GOT3 (cell line): Measurements from ENCODE around the gene CGB2.
"Not testable (repeated sequence)": the region's sequence is repeated elsewhere in the genome, so short reads cannot be mapped to it uniquely, and the experiment has no call there.

ENCODE experiments used
- DNase-seq: peaks from one replicate; lab custom pipeline; 2025; ENCODE audit warnings: mixed read lengths; lab: John Stamatoyannopoulos, UW

CGB2 gene

DNA sequence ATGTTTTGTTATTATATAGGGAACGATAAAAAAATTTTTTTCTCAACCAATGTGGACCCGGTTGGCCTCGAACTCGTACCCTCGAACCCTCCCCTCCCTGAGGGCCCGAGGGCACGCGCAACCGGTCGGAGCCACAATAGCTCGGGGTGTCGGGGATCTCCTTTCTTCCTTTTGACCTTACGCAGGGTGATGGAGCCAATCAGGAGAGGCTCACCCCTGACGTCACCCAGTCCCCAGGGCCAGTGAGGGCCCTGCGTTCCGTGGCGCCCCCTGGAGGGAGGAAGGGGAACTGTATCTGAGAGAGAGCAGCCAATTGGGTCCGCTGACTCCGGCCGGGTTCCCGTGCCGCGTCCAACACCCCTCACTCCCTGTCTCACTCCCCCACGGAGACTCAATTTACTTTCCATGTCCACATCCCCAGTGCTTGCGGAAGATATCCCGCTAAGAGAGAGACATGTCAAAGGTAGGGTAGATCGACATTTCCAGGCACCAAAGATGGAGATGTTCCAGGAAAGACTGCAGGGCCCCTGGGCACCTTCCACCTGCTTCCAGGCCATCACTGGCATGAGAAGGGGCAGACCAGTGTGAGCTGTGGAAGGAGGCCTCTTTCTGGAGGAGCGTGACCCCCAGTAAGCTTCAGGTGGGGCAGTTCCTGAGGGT is at the start of gene CGB2:
Gene CGB2 (plus strand): TSS at position 249 of the 660 bp plus-strand sequence. CDS start 206 bp downstream, at position 455.
- not testable (repeated sequence) for DNase-seq

DNA sequence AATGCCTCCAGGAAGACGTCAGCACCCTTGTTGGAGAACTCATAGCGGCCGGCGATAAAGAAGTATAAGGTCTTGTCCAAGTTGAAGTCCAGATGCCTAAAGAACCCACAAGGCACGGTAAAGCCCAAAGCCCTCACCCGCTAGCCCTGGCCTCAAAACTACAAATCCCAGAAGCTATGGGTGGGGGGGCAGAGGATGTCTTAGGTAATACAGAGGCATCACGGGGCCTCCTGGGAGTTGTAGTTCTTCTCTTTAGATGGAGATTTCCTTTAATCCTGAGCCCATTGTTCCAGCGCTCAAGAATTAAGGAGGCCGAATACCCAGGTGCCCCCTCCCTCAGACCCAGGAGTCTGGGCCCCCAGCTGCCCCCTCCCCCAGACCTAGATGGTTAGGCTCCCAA is 49.4 kb upstream of the CGB2 start:
- DNase-seq = no peak

DNA sequence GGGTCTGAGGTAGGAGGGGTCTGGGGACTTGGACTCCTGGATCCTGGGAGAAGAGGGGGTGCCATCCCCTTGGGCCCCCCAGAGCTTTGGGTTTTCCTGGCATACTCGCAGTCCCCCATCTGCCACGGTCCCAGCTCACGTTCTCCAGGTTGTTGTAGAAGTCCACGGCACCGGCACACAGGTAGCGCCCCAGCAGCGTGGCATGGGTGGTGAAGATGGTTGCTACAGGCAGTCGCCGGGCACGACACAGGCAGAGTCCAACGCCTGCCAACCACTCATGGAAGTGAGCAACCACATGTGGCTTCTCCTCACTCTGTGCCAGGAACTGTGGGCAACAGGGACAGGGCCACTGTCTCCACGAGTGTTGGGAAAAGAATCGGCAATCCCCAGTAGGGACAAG is 46.0 kb upstream of the CGB2 start:
- DNase-seq = no peak

DNA sequence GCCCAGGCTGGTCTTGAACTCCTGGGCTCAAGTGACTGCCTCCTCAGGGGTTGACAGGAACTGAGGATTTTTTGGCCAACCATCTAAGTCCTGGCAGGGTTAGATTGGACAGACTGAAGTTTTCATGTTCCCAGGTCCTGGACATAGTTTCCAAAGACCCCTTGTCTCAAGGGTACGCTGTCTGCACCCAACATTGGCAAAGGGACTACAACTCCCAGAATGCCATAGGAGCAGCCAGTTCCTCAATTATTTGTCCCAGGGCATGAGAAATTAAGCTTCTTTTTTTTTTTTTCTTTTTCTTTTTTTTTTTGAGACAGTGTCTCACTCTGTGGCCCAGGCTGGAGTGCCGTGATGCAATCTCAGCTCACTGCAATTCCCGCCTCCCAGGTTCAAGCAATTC is 45.5 kb upstream of the CGB2 start:
- no peak for DNase-seq

DNA sequence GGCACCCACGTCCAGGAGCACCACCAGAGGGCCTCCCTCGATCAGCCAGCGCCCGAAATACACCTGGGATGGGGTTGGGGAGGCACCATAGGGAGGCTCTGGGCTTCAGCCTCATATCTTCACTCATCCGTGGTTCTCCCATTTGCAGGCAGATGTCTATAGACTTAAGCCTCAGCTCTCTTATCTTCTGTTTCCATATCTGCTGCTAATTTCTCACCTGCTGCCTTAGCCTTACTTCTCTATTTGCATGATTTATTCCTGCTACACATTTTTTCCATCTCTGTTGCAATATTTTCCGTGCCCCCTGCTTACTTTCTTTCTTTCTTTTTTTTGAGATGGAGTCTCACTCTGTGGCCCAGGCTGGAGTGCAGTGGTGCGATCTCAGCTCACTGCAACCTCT is 44.4 kb upstream of the CGB2 start:
- DNase-seq = no peak

DNA sequence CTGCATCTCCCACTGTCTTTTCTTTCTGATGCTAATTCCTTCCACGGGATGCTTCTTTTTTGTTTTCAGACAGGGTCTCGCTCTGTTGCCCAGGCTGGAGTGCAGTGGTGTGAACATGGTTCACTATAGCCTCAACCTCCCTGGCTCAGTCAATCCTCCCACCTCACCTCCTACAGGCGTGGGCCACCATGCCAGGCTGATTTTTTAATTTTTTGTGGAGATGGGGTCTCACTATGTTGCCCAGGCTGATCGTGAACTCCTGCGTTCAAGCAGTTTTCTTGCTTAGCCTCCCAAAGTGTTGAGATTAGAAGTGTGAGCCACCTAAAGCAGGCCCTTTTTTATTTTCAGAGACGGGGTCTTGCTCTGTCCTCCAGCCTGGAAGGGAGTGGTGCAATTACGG is 43.4 kb upstream of the CGB2 start:
- no peak for DNase-seq

DNA sequence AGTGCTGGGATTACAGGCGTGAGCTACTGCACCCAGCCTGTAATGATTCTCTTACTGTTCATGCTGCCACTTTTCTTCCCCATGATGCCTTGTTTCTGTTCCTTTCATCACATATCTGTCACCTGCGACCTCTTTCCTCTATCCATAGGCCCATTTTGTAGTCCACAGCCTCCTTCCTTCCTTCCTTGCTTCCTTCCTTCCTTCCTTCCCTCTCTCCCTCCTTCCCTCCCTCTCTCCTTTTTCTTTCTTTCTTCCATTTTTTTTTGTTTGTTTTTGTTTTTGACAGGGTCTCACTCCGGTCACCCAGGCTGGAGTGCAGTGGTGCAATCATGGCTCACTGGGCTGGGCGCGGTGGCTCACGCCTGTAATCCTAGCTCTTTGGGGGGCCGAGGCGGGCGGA is 42.8 kb upstream of the CGB2 start:
- DNase-seq = no peak

DNA sequence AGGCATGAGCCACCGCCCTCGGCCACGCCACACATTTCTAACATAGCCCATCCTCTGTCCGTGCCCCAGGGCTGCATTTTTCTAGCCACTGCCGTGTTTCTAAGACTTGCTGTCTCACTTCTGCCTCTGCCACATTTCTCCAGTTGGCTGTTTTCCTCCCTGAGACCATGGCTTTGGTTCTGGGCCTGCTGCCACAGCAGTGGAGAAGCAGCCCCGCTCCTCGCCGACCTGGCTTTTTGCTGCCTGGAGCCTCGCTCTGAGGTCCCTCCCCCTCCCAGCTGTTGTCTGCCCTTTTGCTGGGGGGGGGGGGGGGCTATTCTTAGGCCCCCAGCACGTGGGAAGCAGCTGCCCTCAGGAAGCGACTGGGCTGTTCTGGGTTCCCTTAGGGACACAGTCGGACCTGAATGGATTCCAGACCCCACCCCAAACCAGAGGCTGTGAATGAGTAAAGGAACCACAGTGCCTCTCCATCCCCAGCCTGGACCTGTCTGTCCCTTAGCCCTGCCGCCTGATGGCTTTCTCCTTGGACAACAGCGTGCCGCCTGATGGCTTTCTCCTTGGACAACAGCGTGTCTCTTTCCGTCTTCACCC is 41.9 kb upstream of the CGB2 start:
- no peak for DNase-seq

DNA sequence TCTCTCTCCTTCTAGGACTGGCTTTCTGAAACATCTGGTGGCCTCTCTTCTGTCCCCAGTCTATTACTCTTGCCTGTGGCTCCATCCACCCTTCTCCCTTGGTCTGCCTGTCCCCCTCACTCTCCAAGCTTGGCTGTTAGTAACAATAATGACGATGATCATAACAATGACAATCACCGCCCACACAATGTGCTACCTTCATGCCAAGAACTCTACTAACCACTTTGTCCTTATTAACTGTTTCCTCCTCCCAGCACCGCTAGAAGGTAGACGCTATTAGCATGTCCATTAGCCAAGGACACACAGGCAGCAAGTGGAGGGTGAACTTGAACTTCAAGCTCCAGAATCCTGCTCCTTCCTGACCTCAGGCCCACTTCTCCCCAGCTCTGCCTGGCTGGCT is 41.3 kb upstream of the CGB2 start:
- no peak for DNase-seq

DNA sequence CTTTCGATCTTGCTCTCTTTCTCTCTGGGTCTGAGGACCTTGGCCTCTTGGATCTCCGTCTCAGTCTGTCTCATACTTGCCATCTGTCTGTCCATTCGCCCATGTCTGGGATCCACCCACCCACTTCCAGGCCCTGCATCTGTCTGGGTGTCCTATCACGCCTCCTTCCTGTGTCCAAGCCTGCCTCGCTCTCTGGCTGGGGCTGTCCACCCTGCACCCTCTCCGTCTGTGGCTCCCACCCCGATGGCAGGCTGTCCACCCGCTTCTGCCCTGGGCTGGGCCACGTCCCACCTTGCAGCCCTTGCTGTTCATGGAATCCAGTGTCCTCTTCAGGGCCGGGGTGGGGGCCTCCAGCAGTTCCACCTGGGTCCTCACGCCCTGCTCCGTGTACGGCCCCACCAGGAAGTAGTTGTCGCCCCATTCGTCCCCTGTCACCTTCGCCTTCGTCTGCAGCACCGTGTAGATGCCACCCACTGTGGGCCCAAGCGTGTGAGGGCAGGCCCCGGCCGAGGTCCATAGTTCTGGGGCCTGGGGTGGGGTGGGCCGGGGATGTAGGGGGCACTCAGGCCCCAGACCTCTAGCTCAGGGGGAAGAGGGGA is 40.6 kb upstream of the CGB2 start:
- DNase-seq = no peak

DNA sequence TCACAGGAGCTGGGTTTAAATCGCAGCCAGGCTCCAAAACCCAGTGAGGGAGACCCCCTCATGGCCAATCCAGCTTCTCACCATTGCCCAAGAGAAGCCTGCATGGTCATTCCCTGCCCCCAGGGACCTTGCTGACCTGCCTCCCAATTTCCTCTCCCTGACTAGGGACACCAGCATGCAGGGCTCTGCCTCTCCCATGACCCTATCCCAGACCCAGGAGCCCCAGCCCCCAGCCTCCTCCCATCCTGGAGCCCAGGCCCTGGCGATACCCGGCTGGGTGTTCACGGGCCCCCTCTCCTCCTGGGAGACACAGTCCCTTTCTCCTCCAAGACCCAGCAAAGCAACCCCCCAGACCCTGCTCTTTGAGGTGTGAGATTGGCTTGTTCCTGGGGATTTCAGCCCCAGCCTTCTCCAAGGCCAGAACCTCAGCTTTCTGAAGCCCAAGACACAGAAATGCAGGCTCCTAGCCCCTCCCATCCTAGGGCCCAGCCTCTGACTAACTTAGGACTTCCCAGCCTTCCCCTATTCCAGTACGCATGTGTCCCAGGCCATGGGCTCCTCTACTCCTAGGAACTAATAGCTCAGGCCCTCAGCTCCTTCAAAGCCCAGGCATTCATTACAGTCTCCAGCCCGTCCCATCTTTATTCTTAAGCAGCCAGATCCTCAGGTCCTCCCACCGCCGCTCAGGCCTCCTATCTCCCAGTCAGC is 39.7 kb upstream of the CGB2 start:
- DNase-seq = no peak

DNA sequence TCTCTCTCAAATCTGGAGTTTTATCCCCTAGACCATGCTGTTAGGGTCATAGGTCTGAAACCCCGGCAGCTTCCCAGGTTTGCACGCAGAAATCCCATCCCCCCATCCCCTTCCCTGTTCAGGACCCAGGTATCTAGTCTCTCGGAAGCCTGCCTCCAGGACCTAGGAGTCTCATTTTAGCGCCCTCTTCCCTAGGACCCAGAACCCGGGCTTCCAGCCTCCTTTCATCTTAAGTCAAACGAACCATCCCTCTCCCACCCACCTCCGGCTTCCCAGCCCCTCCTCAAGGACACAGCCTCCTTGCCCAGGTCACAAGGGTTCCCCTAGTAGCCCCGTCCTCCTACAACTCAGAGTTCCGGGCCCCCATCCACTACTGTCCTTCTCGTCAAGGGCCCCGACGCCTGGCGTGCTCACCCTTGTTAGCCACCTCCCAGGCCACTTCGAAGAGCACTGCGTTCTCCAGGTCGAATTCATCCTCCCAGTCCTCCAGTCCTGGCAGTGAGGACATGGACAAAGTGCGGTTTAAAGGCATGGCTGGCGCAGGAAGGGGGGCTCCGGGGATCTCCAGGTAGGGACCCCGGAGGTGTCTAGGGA is 39.0 kb upstream of the CGB2 start:
- DNase-seq = no peak

DNA sequence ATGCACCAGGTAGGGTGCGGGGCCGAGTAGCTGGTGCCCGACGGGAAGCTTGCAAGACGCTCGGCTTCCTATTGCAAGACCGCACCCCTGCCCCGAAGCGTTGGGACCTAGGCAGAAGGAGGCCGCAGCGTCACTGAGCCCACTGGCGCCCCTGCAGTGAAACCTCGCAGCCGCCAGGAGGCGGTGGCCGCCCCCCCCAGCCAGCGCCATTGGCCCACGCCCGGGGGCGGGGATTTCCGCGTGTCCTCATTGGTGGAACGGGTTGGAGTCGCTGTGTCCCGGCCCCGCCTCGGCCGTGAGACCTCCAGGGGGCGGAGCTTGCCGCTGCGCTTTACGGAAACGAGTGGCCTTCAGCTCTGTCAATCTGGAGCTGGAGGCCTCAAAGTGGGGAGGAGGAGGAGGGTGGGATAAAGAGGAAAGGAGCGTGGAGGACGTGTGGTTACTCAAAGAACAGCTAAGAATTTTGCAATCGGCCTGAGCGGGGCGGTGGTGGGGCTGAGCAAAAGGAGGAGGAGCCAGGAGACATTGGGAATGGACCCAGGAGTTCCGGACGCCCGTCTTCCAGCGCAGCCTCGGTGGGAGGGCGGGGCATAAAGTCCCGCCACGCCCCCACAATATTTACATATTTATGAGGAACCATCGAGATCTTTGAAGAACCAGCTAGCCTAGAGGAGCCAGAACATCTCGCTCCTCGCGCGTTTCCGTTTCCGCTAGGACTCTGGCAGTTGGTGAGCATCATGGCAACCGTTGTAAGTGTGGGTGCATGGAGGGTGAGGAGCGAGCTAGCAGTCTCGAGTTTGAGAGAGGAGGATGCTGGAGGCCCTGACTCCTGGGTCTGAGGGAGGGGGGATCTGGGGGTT is 38.3 kb upstream of the CGB2 start, which contains the start of the genes GYS1 and RUVBL2:
Gene GYS1 (minus strand): TSS at position 135 of the 860 bp plus-strand sequence. CDS start 197 bp downstream, outside the sequence.
Gene RUVBL2 (plus strand): TSS at position 713 of the 860 bp plus-strand sequence. CDS start 25 bp downstream, at position 738.
- DNase-seq = peak; percentile 97

DNA sequence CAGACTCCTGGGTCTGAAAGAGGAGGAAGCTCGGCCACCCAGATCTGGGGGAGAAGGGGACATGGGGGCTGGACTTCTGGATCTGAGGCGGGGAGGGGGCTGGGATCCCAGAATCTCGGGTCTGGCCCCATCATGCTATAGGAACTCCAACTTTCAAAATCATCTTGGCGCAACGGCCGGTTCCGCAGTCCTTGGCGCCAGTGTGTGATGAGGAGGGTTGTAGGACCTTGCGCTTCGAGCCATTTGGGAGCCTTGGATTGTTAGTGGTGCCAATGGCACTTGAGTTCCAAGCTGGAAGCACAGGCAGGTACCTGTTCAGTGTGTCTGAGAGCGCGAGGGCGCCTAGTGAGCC is 37.7 kb upstream of the CGB2 start:
- no peak for DNase-seq

DNA sequence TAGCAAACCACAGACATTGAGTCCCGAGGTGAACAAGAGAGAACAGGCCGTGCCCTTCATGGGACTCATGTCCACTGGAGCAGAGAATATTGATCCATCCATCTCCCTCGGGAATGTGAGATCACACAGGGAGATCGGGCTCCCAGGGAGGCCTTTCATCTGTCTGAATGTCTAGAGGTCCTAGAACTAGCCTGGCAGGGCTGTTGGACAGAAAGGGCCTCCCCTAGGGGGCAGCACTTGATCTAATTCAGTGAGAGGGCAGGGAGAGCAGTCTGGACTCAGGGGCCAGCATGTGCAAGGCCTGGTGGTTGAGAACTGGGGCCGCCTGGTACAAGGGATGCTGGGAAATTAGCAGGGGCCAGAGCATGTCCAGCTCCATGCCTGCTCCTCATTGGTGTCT is 33.7 kb upstream of the CGB2 start:
- DNase-seq = no peak

DNA sequence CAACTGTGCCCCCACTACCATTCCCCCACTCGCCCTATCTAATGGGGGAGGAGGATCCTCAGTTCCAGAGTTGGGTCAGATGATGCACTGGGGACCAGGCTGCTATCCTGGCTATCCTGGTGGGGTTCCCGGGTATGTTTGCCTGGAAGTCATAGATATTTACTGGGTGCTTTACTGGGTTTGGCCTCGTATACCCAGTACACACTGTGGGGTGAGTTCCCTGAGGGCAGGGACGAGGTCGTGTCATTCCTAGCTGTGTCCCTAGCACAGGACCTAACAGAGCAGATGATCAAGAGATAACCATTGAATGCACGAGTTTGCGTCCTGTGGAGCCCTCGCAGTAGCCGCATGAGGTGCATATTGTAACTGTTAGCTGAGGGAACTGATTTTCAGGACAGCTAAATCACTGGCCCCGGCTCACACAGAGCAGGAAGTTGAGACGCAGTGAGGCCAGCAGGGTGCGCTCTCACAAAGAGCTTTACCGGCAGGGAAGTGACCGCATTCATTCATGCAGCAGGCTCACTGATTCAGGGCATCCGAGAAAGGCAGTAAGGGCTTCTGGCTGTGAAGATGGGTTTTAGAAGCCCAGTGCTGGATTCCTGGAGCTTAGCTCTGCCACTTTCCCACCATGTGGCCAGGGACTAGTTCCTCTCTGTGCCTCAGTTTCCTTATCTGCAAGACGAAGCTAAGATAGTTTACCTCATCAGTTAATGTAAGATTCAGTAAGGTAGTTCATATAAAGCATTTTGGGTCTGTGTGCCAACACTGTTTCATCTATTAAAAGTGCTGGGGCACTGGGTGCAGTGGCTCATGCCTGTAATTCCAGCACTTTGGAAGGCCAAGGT is 32.0 kb upstream of the CGB2 start:
- no peak for DNase-seq

DNA sequence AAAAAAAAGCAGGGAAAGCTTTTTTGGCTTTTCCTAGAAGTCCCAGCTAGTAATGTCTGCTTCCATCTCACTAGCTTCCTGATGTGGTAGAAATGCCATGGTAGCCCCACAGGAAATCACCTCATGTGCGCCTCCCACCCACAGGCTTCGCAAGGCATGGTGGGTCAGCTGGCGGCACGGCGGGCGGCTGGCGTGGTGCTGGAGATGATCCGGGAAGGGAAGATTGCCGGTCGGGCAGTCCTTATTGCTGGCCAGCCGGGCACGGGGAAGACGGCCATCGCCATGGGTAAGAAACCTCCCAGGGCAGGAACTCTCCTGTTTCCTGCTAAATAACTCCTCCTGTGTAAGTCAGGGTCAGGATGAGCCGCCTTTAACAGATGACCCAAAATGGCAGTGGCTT is 27.6 kb upstream of the CGB2 start:
- no peak for DNase-seq

DNA sequence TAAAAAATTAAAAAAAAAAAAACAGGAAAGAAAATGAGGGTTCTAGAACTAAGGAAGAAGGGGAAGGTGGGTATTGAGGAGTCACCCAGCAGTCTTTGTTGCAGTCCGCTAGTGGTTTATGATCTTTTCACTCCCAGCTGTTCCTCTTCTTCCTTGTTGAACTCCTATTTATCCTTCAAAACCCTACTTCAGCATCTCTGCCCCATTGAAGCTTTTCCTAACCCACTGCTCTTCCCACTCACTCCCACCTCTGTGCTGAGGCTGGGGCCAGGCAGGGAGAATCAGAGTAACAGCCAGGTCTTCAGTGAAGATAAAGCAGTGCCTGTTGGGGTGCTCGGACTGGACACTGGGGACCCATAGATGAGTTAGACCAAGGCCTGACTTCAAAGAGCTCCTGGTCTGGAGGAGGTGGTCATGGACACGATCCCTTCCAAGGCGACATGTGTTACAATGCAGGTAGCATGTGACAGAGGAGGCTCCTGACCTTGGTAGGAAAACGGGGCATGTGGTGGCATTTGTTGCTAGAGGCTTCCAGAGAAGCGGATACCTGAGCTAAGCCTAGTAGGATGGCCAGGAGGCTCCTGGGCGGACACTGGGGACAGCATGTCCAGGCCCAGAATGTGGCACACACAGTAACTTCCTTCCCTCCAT is 26.6 kb upstream of the CGB2 start:
- no peak for DNase-seq

DNA sequence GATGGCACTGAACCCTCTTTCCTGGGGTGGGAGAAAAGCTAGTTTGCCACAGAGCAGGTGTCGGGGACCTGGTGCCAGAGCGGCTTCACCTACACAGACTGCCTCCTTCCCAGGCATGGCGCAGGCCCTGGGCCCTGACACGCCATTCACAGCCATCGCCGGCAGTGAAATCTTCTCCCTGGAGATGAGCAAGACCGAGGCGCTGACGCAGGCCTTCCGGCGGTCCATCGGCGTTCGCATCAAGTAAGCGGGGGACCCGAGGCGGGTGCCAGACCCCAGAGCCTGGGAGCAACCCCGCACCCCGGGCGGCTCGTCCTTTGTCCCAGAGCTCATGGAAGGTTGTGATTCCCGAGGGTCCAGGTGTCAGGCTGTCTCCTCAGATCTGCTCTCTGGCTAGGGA is 24.8 kb upstream of the CGB2 start:
- DNase-seq = no peak

DNA sequence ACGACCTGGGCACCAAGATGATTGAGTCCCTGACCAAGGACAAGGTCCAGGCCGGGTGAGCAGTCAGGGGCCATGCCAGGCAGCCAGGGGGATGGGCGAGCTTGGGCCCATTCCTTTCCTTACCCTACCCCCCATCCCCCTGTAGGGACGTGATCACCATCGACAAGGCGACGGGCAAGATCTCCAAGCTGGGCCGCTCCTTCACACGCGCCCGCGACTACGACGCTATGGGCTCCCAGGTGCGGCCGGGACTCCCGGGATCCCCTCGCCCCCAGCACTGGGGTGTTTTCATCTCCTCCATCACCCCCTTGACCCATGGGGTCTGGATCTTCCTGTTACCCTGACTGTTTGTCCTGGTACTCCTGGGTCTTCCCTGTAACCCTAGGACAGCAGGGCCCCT is 21.9 kb upstream of the CGB2 start:
- DNase-seq = no peak
